Right cardiac atrium (tissue), 5 donors: ENCODE results near the gene PTPRN2. TPM values are rescaled to one million over a fixed set of nuclear protein-coding genes. Genes with fewer than 3 reads are reported as not detected.
A peak's percentile ranks its signal among the peaks of the same experiment; 100 is the strongest.

Source experiments
- ATAC-seq, 2 donors: fragments of 200-7000 bp; cut with Tn5 transposase; one replicate each; pipeline versions ENCODE4 v1.8.0 to v1.9.1; 2020; ENCODE audit warnings: moderate library complexity in 2 of 2, mild to moderate bottlenecking in 1 of 2
- DNase-seq, 3 donors: peaks; one replicate each; pipeline ENCODE4 v3.0.0-alpha.2; 2020
- H3K27ac ChIP-seq: one replicate; pipeline ENCODE4 v1.5.1; 2013; ENCODE audit warnings: mild to moderate bottlenecking, low read length, control low read depth, moderate library complexity
- H3K27me3 ChIP-seq: one replicate; pipeline ENCODE4 v1.6.1; 2013; ENCODE audit not compliant: control insufficient read depth, insufficient read depth
- H3K4me1 ChIP-seq: one replicate; pipeline ENCODE4 v1.6.1; 2013; ENCODE audit warnings: low read length; ENCODE audit not compliant: control insufficient read depth, insufficient read depth
- H3K4me3 ChIP-seq: one replicate; pipeline ENCODE4 v1.5.1; 2013; ENCODE audit warnings: low read length, control low read depth
- H3K9me3 ChIP-seq: one replicate; pipeline ENCODE4 v1.6.1; 2013; ENCODE audit warnings: low read length; ENCODE audit not compliant: control insufficient read depth
- WGBS: extraction: QIAGEN DNeasy Blood & Tissue Kit; methylation state at CpG from one replicate; pipeline ENCODE4 v1.1.7; 2013; 5-methylcytosine and 5-hydroxymethylcytosine counted together
- intact Hi-C, 4 donors: fragments of 100-400 bp; cut with DNase I; formaldehyde crosslinking; loops; one replicate each; pipeline versions ENCODE4 v1.11.0 to v1.14.0; 2022 to 2023
- polyA plus RNA-seq: library from polyadenylated mRNA; stranded (reverse); fragments of 200-250 nt; gene quantifications from one replicate; pipeline ENCODE4 v1.2.3, GENCODE V29; 2013
- total RNA-seq, 4 donors: library from RNA; stranded (reverse); fragmentation: NEBNext Ultra II Directional; extraction: Animal tissue kit (Norgen Biotek cat#: 25700); gene quantifications; one replicate each; pipeline ENCODE4 v1.2.1, GENCODE V29; 2021
- donor health status: healthy with polysubstance abuse.
- donor health status: DM: no; HTN: yes; CAD: no.
- donor health status: DM: no; HTN: no; CAD: no.
- donor health status: DM: no; HTN: yes; CAD: no; lungs with severe emphysema.
- donor health status: DM: yes; HTN: yes; CAD: no.

Gene PTPRN2
- total and polyA plus RNA-seq, 5 donors = 1.5 to 3.9 (median 1.9) TPM

DNA sequence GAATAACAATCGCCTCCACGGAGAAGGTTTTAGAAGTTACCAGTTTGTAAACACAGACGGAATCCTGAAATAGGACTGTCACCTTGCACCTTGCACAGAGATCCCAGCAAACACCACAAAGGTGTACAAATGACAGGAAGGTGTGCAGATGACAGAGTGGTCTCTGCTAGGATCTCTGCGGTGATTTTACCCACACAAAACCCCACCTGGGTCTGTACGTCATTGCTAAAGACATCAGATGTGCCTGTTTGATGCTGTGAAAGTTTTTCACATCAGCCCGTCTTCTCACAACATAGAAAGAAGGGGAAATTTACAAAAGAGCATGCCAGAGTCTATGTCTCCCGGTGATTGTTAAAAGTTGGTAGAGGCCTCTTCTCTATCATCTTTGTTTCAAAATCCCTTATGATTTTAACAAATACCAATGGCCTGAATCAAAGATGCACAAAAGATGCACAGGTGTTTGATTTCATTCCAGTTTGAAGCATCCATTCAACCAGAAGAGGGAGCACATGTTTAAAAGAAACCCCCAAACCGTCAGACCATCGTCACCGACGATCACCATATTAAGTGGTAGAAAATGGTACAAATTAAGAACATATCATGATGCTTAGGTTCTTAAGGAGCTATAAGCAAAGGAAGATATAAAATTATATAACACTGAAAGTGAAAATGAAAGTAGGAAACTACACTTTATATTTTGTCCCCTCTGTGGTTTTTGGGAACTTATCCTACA, 576.5 kb downstream of the PTPRN2 start:
- DNase-seq (no peak), ATAC-seq (no peak)
- Histone ChIP-seq H3K4me3 (no peak overlapping the region), H3K4me1 (no peaks in the 10 kb centered on the region), H3K27ac (no peak overlapping the region), H3K9me3 (no peaks in the 10 kb centered on the region), H3K27me3 (no peaks in the 10 kb centered on the region)
- 49% methylated on average over 11 of the region's 11 CpGs for WGBS
- intact Hi-C loops = no loop called here

DNA sequence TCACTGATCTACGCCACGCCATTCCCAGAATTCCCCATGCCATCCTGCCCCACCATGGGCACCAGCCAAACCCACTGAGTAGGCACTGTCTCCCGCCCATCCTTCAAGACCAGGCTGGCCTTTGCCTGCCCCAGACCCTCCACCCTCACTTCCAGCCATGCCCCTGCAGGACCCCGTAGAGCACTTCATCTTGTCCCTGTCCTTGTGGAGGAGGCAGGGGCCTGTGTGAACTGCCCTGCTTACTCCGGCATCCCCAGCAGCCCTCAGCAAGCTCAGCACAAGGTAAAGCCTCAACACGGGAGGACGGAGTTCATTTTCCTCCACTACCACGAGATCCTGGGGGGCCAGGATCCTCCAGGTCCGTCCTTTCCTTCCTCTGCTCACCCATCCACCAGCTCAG, 577.7 kb downstream of the PTPRN2 start:
- Histone ChIP-seq H3K27me3 (no peaks in the 10 kb centered on the region), H3K4me1 (no peaks in the 10 kb centered on the region), H3K4me3 (no peak overlapping the region), H3K9me3 (no peaks in the 10 kb centered on the region), H3K27ac (no peak overlapping the region)
- WGBS = 63% methylated on average over 9 of the region's 9 CpGs
- ATAC-seq = no peak
- intact Hi-C loops = no loop called here
- DNase-seq = no peak

DNA sequence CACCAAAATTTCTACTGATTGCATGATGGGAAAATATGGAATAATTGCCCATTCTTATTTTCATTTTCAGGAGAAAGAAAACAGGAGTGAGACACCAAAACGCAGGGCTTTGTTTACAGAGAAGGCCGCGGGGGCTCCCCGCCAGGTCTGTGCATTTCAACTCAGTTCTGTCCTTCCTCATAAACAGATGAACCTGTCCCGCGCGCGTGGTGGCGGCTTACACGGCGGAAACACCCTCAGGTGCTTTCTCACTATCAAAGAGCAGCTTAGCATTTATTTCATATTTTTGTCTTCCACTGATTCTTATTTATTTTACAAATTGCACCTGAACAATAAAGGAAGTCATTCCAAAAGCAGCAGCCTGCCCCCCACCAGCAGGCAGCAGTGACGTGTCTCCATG, 579.4 kb downstream of the PTPRN2 start:
- Histone ChIP-seq H3K27ac (no peak overlapping the region), H3K4me1 (no peaks in the 10 kb centered on the region), H3K4me3 (no peak overlapping the region), H3K9me3 (no peaks in the 10 kb centered on the region), H3K27me3 (no peaks in the 10 kb centered on the region)
- ATAC-seq (no peak), DNase-seq (no peak)
- intact Hi-C loops = no loop called here
- 72% methylated on average over 12 of the region's 12 CpGs for WGBS

GRCh38 chr7:158007697-158008257, 579.8 kb downstream of the PTPRN2 start:
- ATAC-seq (peak in 1 of 2 donors; percentile 18), DNase-seq (no peak)
- Histone ChIP-seq H3K27ac (no peak overlapping the region), H3K9me3 (no peaks in the 10 kb centered on the region), H3K4me3 (no peak overlapping the region), H3K27me3 (no peaks in the 10 kb centered on the region), H3K4me1 (no peaks in the 10 kb centered on the region)
- WGBS = 81% methylated on average over 5 of the region's 5 CpGs
- intact Hi-C loops = no loop called here

DNA sequence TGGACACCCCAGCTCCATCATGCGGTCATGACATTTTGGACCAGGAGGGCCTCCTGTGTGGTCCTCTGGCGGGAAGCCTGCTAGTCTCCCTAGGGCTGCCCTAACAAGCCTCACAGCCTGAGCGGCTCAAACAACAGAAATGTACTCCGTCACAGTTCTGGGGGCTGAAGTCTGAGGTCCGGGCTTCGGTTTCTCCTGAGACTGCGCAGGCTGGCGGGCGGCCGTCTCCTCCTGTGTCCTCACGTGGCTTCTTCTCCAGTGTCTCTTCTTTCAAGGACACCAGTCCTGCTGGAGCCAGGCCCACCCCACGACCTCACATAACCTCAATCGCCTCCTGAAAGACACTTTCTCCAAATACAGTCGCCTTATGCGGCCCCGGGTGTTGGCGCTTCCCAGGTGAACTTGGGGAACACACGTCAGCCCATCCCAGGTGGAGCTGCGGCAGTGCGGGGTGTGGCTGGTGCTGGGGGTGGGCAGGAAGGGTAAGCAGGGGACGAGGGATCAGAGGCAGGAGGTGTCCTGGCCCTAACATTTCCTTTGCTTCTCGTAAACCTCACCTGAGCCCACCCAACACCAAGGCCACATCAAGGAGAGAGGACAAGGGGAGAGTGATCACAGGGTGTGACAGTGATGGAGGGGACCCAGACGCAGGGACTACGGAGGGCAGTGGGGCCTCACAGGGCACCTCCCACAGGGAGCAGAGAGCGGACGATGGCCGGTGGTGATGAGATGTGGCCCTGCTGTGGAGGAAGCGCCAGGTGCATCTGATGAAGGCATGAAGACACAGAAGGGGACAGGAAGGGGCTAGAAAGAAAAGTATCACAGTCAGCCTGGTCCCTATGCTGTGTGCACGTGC, 580.6 kb downstream of the PTPRN2 start:
- WGBS = 85% methylated on average over 29 of the region's 29 CpGs
- intact Hi-C loops = no loop called here
- no peak overlapping the region for H3K27ac ChIP-seq
- ATAC-seq (no peak), DNase-seq (no peak)
- no peak overlapping the region for H3K4me3 ChIP-seq
- H3K9me3 ChIP-seq = no peaks in the 10 kb centered on the region
- H3K27me3 ChIP-seq = no peaks in the 10 kb centered on the region
- no peaks in the 10 kb centered on the region for H3K4me1 ChIP-seq

DNA sequence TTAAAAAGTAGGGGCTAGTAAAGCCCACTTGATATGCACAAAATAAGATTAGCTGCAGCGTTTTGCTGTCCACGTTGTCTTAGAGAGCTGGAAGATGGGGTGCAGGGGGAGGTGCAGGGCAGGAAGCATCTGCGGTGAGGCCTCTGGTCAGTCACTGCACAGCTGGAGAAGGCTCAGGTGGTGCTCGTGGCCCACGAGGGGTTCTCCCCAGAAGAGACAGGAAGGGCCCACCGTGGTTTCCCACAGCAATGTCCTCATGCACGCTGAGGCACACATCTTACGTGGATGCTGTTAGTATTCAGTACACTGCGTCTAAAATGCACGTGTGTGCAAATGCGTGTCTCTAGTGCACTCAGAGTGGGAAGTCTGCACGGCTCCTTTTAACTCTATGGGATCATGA, 582.1 kb downstream of the PTPRN2 start:
- Histone ChIP-seq H3K4me1 (no peaks in the 10 kb centered on the region), H3K27me3 (no peaks in the 10 kb centered on the region), H3K4me3 (no peak overlapping the region), H3K27ac (no peak overlapping the region), H3K9me3 (no peaks in the 10 kb centered on the region)
- intact Hi-C loops = no loop called here
- DNase-seq (no peak), ATAC-seq (no peak)
- 61% methylated on average over 12 of the region's 12 CpGs for WGBS

GRCh38 chr7:158004123-158004490, 583.5 kb downstream of the PTPRN2 start:
- no peaks in the 10 kb centered on the region for H3K27me3 ChIP-seq
- DNase-seq = no peak

DNA sequence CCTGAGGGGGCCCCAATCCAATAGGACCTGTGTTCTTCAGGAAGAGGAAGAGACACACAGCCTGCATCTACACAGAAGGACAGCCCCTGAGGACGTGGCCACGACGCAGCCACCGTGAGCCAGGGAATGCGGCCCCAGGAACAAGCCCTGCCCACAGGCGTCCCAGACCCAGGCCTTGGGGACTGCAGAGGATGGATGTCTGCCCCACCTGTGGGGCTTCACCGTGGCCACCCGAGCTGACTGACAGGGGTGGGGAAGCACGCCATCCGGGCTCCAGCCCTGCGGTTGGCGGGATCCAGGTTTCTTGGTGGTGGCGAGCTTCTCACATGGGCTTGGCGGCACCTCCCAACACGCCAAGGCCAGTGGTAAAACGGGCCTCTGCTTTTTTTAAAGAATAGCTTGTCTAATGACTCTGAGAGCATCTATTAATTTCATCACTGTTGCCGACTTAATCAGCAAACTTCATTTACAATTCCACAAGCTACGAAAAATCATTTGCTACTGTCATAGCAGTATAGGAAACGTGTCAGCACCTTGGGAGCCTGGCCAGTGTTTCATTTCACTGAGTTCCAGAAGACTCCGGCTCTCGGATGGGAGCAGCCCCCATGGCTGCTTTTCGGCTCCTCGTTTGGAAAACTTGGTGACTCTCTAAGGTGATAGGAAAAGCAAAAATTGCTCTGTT, 584.0 kb downstream of the PTPRN2 start:
- DNase-seq (no peak), ATAC-seq (no peak)
- no peaks in the 10 kb centered on the region for H3K9me3 ChIP-seq
- no peak overlapping the region for H3K4me3 ChIP-seq
- no peaks in the 10 kb centered on the region for H3K27me3 ChIP-seq
- intact Hi-C loops = no loop called here
- H3K27ac ChIP-seq = no peak overlapping the region
- 72% methylated on average over 23 of the region's 23 CpGs for WGBS
- no peaks in the 10 kb centered on the region for H3K4me1 ChIP-seq

More at GRCh38 chr7:158004123-158004490, 583.5 kb downstream of the PTPRN2 start:
- ATAC-seq = no peak
- H3K4me3 ChIP-seq = no peak overlapping the region
- H3K4me1 ChIP-seq = no peaks in the 10 kb centered on the region
- no peak overlapping the region for H3K27ac ChIP-seq
- no peaks in the 10 kb centered on the region for H3K9me3 ChIP-seq
- intact Hi-C loops = no loop called here
- WGBS = 26% methylated on average over 2 of the region's 2 CpGs

DNA sequence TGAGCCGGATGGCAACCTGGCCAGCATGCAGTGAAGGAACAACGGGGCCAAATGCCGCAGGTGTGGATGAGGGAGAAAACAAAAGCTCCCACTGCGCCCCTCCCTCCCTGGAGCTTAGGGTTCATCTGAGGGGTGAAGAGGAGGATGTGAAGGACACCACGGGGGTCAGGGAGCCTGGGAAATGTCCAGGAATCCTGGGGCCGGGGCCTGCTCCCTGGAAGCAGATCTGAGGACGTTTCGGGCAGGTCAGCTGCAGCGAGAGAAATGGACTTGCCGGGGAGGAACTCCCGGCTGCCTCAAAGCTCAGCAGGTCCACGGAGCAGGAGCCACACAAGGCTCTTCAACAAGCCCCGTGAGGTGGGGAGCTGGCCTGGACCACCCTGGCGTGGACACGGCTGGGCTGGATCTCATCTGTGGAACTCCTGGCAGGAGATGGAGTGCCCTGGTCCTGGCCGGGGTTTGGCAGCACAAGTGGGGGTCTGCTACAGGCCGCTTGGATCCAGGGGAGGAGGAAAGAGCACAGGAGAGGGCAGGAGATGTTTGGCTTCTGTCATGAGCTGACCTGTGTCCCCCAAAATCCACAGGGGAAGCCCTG, 585.0 kb downstream of the PTPRN2 start:
- 89% methylated on average over 17 of the region's 17 CpGs for WGBS
- H3K4me3 ChIP-seq = no peak overlapping the region
- DNase-seq = no peak
- no peaks in the 10 kb centered on the region for H3K9me3 ChIP-seq
- intact Hi-C loops = no loop called here
- no peaks in the 10 kb centered on the region for H3K27me3 ChIP-seq
- no peak for ATAC-seq
- no peaks in the 10 kb centered on the region for H3K4me1 ChIP-seq
- H3K27ac ChIP-seq = no peak overlapping the region

DNA sequence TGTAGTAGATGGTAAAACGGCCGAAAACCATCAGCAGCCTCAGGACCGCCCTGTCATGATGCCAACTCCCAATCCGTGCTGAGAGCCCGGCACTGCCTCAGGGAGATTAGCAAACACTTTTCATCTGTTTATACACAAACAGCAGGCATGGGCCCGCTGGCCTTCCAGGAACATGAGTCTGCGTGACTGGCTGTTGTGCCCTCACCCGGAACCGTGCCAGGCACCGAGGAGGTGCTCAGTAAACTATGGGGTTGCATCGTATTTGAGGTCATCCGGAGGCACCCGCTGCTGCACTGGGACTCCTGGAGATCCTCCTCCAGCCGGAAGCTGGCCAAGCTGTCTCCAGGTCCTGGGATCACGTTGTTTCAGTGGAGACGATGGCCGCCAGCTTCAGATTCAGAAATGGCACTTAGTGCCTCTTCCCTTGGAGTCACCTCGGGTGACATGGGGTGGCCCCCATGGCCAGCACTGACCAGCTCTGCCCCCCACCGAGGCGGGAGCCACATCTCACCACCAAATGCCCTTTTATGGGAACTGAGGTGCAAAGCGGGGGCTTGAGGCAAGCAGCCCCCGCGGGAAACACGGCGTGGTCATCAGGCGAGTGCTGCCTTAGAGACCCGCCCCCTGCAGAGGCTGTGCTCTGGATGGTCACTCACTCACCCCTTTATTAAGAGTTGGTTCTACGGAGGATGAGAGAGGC, 585.9 kb downstream of the PTPRN2 start:
- Histone ChIP-seq H3K9me3 (no peaks in the 10 kb centered on the region), H3K27me3 (no peaks in the 10 kb centered on the region), H3K4me3 (no peak overlapping the region), H3K27ac (no peak overlapping the region), H3K4me1 (no peaks in the 10 kb centered on the region)
- ATAC-seq (no peak), DNase-seq (no peak)
- intact Hi-C loops = no loop called here
- WGBS = 84% methylated on average over 28 of the region's 28 CpGs
